HG03442 (cell line): ENCODE data around the gene TCF4.

Source experiments
- ATAC-seq: cut with Tn5 transposase; IDR thresholded peaks from one replicate; pipeline ENCODE4 v1.9.1; 2021; ENCODE audit warnings: mild to moderate bottlenecking, moderate library complexity; ENCODE audit not compliant: unreplicated experiment

TCF4 gene

GRCh38 chr18:55398858-55399257 lies 189.1 kb downstream of the TCF4 start:
- no peak for ATAC-seq

- no peak for ATAC-seq
These were observed 191.0 kb downstream of the TCF4 start for GRCh38 chr18:55396979-55397378.

- ATAC-seq = no peak
These were observed 191.6 kb downstream of the TCF4 start for GRCh38 chr18:55396267-55396905.

- ATAC-seq = no peak
These were observed 192.2 kb downstream of the TCF4 start for GRCh38 chr18:55395799-55396198.

GRCh38 chr18:55390898-55391297 lies 197.1 kb downstream of the TCF4 start:
- no peak for ATAC-seq

- no peak for ATAC-seq
These were observed 200.6 kb downstream of the TCF4 start for GRCh38 chr18:55387139-55387984.

- no peak for ATAC-seq
These were observed 201.4 kb downstream of the TCF4 start for GRCh38 chr18:55386545-55386944.

- no peak for ATAC-seq
These were observed 202.2 kb downstream of the TCF4 start for GRCh38 chr18:55385770-55386169.

- ATAC-seq = no peak
These were observed 203.3 kb downstream of the TCF4 start for GRCh38 chr18:55384551-55385275.

- ATAC-seq = no peak
These were observed 203.9 kb downstream of the TCF4 start for GRCh38 chr18:55384115-55384514.

- no peak for ATAC-seq
These were observed 205.7 kb downstream of the TCF4 start for GRCh38 chr18:55382277-55382805.

GRCh38 chr18:55381277-55381676 lies 206.7 kb downstream of the TCF4 start:
- ATAC-seq = no peak

GRCh38 chr18:55380589-55380988 lies 207.4 kb downstream of the TCF4 start:
- ATAC-seq = no peak

GRCh38 chr18:55376387-55376786 lies 211.6 kb downstream of the TCF4 start:
- ATAC-seq = peak; percentile 99

- ATAC-seq = peak; percentile 8
These were observed 212.1 kb downstream of the TCF4 start for GRCh38 chr18:55375930-55376329.

- no peak for ATAC-seq
These were observed 213.3 kb downstream of the TCF4 start for GRCh38 chr18:55374741-55375140.

- no peak for ATAC-seq
These were observed 215.8 kb downstream of the TCF4 start for GRCh38 chr18:55372209-55372608.

- ATAC-seq = no peak
These were observed 217.1 kb downstream of the TCF4 start for GRCh38 chr18:55370936-55371335.

GRCh38 chr18:55369346-55369745 lies 218.6 kb downstream of the TCF4 start:
- no peak for ATAC-seq

- no peak for ATAC-seq
These were observed 222.7 kb downstream of the TCF4 start for GRCh38 chr18:55365342-55365741.

GRCh38 chr18:55362303-55362702 lies 225.7 kb downstream of the TCF4 start:
- ATAC-seq = no peak
